Central memory CD4-positive, alpha-beta T cell (primary cell): ENCODE measurements around the gene DNAH14.
"Not testable (repeated sequence)": the region's sequence is repeated elsewhere in the genome, so short reads cannot be mapped to it uniquely, and the experiment has no call there.

Source experiments
- DNase-seq: peaks from one replicate; pipeline ENCODE4 v3.0.0; 2022

The DNAH14 gene

GRCh38 chr1:225156254-225156653, 226.8 kb downstream of the DNAH14 start:
- no peak for DNase-seq

GRCh38 chr1:225158291-225158690, 228.8 kb downstream of the DNAH14 start:
- DNase-seq = no peak

- no peak for DNase-seq
Observed at GRCh38 chr1:225159793-225160192, 230.3 kb downstream of the DNAH14 start.

- not testable (repeated sequence) for DNase-seq
Observed at GRCh38 chr1:225177409-225177808, 247.9 kb downstream of the DNAH14 start.

GRCh38 chr1:225179686-225180085, 250.2 kb downstream of the DNAH14 start:
- no peak for DNase-seq

- no peak for DNase-seq
Observed at GRCh38 chr1:225182716-225183115, 253.2 kb downstream of the DNAH14 start.

- no peak for DNase-seq
Observed at GRCh38 chr1:225191199-225191753, 261.8 kb downstream of the DNAH14 start.

GRCh38 chr1:225201447-225201846, 272.0 kb downstream of the DNAH14 start:
- no peak for DNase-seq

GRCh38 chr1:225207791-225208190, 278.3 kb downstream of the DNAH14 start:
- no peak for DNase-seq

- DNase-seq = no peak
Observed at GRCh38 chr1:225209153-225209552, 279.7 kb downstream of the DNAH14 start.

- not testable (repeated sequence) for DNase-seq
Observed at GRCh38 chr1:225210180-225210579, 280.7 kb downstream of the DNAH14 start.

- DNase-seq = not testable (repeated sequence)
Observed at GRCh38 chr1:225211694-225212442, 282.4 kb downstream of the DNAH14 start.

- no peak for DNase-seq
Observed at GRCh38 chr1:225224287-225224686, 294.8 kb downstream of the DNAH14 start.

GRCh38 chr1:225225681-225226080, 296.2 kb downstream of the DNAH14 start:
- no peak for DNase-seq

GRCh38 chr1:225228871-225229303, 299.4 kb downstream of the DNAH14 start:
- DNase-seq = no peak

GRCh38 chr1:225229429-225229828, 300.0 kb downstream of the DNAH14 start:
- not testable (repeated sequence) for DNase-seq

- DNase-seq = no peak
Observed at GRCh38 chr1:225230483-225230882, 301.0 kb downstream of the DNAH14 start.

GRCh38 chr1:225232930-225233329, 303.5 kb downstream of the DNAH14 start:
- not testable (repeated sequence) for DNase-seq

- no peak for DNase-seq
Observed at GRCh38 chr1:225242611-225243010, 313.1 kb downstream of the DNAH14 start.

- DNase-seq = no peak
Observed at GRCh38 chr1:225250432-225250831, 321.0 kb downstream of the DNAH14 start.

GRCh38 chr1:225253173-225253572, 323.7 kb downstream of the DNAH14 start:
- DNase-seq = no peak

GRCh38 chr1:225253784-225254183, 324.3 kb downstream of the DNAH14 start:
- no peak for DNase-seq

- DNase-seq = no peak
Observed at GRCh38 chr1:225254676-225255075, 325.2 kb downstream of the DNAH14 start.

- DNase-seq = no peak
Observed at GRCh38 chr1:225257081-225257480, 327.6 kb downstream of the DNAH14 start.

GRCh38 chr1:225258811-225259210, 329.3 kb downstream of the DNAH14 start:
- no peak for DNase-seq
